Raji (cell line): Measurements from ENCODE around the gene LAMP1.

Experiments
- POLR2A ChIP-seq: IDR thresholded peaks from 2 replicates; pipeline ENCODE4 v1.6.1; 2011; ENCODE audit warnings: low read depth, low read length, control low read depth; ENCODE audit not compliant: insufficient read depth

LAMP1 gene, protein sequence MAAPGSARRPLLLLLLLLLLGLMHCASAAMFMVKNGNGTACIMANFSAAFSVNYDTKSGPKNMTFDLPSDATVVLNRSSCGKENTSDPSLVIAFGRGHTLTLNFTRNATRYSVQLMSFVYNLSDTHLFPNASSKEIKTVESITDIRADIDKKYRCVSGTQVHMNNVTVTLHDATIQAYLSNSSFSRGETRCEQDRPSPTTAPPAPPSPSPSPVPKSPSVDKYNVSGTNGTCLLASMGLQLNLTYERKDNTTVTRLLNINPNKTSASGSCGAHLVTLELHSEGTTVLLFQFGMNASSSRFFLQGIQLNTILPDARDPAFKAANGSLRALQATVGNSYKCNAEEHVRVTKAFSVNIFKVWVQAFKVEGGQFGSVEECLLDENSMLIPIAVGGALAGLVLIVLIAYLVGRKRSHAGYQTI

DNA sequence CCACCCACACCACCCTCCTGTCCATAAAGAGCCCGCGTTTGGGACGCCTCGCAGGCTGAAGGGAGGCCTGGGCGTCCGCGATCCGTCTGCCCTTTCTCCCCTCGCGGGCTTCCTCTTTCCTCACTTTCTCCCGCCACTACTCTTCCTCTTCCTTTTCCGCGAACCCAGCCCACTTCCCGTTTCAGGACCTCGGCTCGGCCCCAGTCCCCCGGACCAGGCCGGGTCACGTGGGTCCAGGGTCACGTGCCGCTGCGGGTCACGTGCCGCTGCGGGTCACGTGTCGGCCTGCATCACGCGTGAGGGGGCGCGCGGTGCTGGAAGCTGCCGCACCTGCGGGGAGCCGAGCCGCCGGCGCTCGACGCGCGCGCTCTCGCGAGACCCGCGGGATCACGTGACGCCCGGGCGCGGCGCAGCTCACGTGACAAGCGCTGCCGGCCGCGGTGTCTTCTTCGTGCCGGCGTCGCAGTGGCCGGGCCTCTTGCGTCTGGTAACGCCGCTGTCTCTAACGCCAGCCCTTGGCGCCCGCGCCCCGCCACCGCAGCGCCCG is at the start of gene LAMP1:
Gene LAMP1 (plus strand): TSS at position 417 of the 547 bp plus-strand sequence. CDS start 196 bp downstream, outside the sequence.
- peak; percentile 68 for TF ChIP-seq POLR2A

DNA sequence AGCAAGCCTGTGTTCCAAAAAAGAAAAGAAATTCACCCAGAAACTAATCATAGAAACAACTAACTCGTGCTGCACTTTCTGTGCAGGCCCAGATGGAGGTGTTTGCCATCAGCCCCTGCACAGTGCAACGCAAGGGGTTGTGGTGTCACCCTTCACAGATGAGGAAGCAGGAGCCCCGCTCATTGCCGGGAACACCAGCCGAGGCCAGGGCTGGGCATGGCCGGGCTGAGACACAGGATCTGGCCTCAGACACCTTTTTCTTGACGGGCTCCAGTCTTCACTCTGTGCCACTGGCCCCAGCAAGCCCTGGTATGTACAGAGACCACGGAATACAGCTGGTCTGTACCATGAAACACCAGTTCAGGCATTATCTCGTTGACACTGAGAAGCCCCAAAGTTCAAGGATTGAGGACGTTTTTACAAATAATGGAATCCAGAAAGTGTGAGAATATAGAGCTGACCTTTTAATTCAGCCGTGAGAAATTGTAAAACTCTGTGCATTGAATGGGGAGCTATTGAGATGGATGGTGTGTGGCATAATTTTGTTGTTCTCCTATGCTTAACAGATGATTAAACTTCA is 44.4 kb upstream of the LAMP1 start:
- TF ChIP-seq POLR2A = no peak

DNA sequence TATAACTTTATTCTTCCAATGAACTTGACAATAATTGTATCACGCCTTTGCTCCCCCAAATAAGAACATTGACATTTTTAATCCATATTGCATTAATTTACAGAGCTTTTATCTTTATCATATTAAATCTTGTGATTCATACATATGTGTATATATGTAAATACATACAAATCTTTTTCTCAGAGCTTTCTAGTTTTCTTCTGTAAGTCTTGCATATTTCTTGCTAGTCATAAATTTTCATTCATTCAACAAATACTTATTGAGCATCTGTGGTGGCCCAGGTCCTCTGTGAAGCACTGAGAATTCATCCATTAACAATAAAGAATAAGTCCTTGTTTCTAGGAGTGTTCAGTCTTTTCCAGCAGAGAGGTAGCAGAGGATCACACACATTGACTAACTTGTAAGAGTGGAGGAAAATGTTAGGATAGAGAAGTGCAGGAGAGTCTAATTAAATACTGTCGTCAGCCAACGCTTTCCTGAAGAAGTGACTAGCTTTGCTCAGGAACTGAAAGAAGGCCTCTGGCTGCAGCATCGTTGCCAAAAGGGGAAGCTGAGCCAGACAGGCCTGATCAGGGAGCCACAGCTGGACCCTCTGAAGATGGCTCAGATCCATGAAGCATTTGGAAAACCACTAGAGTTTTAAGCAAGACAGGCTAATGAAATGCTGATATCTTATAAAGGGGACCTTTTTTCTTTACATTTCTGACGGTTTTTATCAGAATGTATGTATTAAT is 38.6 kb upstream of the LAMP1 start:
- no peak for TF ChIP-seq POLR2A

DNA sequence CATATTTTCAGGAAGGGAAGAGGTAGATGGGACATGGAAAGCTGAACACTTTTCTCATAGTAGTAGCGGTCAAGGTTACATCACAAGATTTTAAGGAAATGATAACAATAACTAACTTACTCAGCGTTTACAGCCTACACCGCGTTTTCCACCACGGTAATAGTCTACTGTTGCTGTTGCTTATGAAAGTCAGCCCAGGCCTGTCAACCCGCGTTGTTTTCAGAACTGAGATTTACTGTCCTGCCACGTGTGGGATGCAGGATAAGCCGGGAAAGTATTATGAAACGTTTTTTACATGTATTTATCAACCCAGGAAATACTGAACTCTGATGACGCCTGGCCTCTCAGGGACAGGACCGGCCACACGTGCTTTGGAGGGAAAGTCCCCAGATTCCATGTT is 36.0 kb upstream of the LAMP1 start:
- TF ChIP-seq POLR2A = no peak

DNA sequence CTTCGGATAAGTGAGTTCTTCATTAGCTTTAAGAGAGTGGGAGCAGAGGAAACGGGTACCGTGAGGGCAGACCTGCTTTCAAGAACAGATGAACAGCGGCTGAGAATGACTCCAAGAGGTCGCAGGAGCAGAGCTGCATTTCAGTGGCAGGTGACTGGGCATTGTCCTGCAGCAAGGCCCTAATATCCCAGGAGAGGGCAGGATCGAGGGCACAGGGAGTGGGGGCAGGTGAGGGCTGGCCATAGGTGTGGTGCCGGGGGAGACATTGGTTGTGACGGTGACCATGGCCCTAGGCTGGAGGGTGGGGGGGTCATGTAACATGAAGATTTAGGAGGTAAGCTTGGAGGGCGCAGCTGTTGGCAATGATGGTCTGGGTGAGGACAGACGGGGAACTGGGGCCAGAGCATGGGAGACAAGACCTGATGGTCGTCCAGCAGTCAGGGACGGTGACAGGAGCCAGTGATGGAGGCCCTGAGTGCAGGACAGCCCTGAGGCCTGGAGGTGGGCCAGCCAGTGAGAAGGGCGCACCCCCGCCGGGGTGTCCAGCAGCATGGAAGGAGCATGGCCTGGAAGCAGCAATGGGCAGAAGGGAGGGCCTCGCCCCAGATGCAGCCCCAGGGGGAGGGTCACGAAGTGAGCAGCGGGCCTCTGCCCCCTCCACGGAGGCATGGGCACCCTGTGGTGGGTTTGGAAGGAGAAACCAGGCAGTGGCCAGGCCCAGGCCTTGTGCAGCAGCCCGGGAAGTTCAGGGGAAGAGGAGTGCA is 29.2 kb upstream of the LAMP1 start:
- TF ChIP-seq POLR2A = no peak

DNA sequence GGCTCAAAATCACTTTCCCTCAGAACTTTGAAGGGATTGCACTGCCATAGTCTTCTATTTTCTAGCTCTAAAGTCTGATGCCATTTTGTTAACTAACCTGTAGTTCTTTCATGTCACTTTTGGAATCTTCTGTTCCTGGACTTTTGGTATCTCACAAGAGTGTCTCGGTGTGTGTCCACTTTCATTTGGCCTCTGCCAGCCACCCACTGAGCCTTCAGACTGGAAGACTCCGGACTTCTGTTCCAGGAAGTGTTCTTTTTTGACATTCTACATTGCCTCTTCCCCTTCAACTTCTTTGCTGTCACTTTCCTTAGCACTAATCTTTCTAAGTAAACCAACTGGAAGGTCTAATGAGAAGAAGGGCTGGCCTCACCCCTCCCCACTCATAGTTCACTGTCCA is 25.0 kb upstream of the LAMP1 start:
- TF ChIP-seq POLR2A = no peak

DNA sequence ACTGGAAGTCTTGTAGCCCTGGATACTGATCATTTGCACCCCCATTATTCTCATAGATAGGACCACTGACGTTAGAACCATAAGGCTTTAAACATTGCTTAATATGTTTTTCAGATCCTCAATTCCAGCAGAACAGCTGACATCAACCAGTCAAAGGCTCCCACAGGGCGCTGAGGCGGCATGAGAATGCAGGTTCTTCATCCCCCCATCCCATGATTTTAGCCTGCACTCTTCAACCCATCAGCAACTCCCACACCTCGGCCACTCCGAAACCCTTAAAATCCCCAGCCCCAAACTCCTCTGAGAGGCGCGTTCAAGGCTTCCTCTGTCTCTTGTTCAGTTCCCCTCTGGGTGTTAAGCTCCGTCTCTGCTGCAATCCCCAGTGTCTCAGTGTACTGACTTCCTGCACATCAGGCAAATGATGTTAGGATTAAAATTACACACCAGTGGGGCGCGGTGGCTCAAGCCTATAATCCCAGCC is 24.3 kb upstream of the LAMP1 start:
- no peak for TF ChIP-seq POLR2A

DNA sequence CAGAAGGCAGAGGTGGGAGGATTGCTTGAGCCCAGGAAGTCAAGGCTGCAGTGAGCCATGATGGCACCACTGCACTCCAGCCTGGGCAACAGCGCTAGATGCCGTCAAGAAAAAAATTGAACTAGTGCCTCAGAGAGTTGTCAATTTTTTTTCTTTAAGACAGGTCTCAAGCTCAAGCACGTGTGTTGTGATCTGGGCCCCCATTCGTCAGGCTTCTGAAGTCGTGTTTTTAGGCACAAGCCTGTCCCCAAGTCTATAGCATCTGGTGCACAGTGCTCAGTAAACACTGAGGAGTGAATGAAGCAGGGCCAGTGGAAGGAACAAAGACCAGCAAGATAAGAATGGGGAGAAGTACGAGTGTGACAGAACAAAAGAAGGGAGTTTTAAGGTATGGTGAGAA is 23.7 kb upstream of the LAMP1 start:
- no peak for TF ChIP-seq POLR2A

DNA sequence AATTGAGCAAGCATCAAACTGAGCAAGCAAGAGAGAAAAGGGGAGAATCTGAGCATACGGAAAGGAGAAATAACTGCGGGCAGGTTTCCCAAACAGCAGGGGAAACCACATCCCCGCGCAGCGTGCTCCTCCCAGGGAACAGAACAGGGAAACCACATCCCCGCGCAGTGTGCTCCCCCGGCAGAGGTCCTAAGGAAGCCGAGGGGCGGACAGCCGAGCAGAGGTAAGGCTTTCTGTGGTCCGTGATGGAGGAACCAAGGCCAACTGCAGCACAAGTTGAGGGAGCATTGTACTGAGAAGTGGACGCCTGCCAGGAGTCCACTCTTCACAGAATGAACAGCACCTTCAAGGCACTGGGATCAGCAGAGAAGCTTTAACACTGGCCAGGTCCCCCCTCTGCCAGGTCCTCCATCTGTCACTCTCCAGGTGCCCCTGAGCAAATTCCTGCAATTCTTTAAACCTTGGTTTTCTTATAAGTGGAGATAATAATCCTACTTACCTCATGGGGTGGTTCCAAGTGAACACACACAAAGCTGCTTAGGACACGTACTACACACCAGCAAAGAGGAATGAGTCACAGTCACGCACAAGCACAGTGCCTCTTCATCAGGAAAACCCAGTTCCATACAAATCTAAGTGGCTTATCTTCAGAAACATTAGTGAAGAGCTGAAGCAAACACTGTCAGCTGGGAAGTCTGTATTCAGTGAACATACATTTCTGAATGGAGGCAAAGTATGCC is 23.0 kb upstream of the LAMP1 start:
- TF ChIP-seq POLR2A = no peak

DNA sequence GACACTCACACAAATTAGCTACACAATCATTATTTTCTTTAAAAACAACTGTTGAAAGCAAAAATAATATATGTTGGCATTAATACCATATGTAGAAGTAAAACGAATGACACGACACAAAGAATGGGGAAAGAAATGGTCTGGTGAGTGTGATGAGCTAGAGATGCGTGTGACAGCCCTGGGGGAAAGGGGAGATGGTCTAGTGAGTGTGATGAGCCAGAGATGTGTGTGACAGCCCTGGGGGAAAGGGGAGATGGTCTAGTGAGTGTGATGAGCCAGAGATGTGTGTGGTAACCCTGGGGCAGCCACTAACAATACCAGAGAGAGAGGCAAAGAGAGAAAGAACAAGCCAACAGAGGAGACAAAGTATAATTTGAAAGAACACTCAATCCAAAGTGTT is 22.3 kb upstream of the LAMP1 start:
- TF ChIP-seq POLR2A = no peak

DNA sequence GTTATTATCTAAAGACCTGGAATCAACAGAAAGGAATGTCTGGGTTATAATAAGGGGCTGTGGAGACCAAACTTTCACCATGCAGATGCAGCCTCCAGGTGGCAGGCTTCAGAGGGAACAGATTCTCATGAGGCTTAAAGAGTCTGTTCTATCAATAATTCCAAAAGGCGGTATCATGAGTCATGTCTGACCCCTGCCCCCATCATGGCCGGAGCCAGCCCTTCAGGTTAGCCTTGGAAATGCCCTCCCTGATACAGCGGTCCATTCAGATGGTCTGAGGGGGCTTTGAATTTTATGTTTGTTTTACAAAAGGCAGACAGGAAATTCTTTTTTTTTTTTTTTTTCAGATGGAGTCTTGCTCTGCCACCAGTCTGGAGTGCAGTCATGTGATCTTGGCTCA is 21.7 kb upstream of the LAMP1 start:
- TF ChIP-seq POLR2A = no peak

DNA sequence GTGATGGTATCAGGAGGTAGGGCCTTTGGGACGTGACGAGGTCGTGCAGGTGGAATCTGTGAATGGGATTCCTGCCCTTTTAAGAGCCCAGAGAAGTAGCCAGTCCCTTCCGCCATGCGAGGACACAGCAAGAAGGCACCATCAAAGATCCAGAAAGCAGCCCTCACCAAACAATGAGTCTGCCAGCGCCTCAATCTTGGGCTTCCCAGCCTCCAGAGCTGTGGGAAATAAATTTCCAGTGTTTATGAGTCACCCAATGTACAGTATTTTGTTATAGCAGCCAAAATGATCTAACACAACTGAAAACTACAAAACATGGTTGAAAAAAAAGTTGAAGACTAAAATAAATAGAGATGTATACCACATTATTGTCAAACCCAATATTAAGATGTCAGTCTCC is 16.9 kb upstream of the LAMP1 start:
- TF ChIP-seq POLR2A = no peak

DNA sequence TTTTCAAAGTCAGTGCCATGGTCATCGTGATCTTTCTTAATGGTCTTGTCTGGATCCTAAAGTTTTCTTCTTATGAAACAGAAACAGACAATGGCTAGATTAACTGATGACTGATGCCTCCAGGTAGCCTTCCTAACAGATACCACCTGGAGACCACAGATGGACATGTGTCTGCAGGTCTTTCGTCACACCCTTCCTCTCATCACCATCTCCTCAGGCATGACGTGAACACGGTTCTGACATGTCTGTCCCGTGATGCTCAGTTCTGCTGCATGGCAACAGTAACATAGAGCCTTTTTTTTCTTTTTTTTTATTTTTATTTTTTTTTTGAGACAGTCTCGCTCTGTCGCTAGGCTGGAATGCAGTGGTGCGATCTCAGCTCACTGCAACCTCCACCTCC is 13.1 kb upstream of the LAMP1 start:
- no peak for TF ChIP-seq POLR2A

DNA sequence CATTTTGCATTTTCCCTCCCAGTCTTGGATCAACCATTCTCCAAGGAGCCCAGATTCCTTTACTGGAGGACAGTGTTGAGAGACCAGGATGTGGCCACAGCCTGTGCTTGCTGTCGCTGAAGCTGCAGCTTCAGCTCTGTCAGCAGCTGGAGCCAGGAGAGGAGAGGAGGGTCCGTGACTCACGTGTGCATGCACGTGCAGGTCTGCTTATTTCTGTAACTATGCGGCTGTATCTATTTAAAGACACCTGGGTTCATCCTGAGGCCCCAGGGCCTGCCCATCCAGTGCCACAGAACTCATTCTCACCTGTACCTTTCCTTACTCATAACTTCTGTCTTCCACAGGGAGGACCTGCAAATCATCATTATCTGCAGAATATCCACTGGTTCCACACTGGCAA is 8.2 kb upstream of the LAMP1 start:
- TF ChIP-seq POLR2A = no peak
